Thyroid gland (tissue), 4 donors: ENCODE data around the gene SPINK1. TPM values are rescaled to one million over a fixed set of nuclear protein-coding genes. Genes with fewer than 3 reads are reported as not detected.

Source experiments
- DNase-seq, 2 donors: peaks; one replicate each; pipeline ENCODE4 v3.0.0-alpha.2; 2019
- H3K27ac ChIP-seq, 3 donors: fragments of 200-600 bp; sonication (generic); 1 replicate in 2 of 3; 2 replicates in 1 of 3; pipeline ENCODE4 v1.5.1; 2016 to 2019; ENCODE audit warnings: mild to moderate bottlenecking in 1 of 3, moderate library complexity in 1 of 3
- H3K27me3 ChIP-seq: fragments of 200-600 bp; sonication (generic); one replicate; pipeline ENCODE4 v1.5.1; 2019
- H3K36me3 ChIP-seq, 2 donors: fragments of 200-600 bp; sonication (generic); one replicate each; pipeline ENCODE4 v1.5.1; 2016 to 2019
- H3K4me1 ChIP-seq, 2 donors: fragments of 200-600 bp; sonication (generic); one replicate each; pipeline ENCODE4 v1.5.1; 2017 to 2019
- H3K4me3 ChIP-seq, 3 donors: fragments of 200-600 bp; sonication (generic); replicated peaks in 1 of 3; 1 replicate in 2 of 3; 2 replicates in 1 of 3; pipeline ENCODE4 v1.5.1; 2016; ENCODE audit warnings: mild to moderate bottlenecking in 1 of 3
- H3K9me3 ChIP-seq: fragments of 200-600 bp; sonication (generic); one replicate; pipeline ENCODE4 v1.5.1; 2017
- POLR2A ChIP-seq, 2 donors: fragments of 450-650 bp; IDR thresholded peaks; one replicate each; pipeline ENCODE4 v1.6.1; 2017; ENCODE audit warnings: antibody characterized with exemption in 2 of 2, mild to moderate bottlenecking in 2 of 2, moderate library complexity in 1 of 2
- WGBS, 2 donors: methylation state at CpG; one replicate each; pipeline ENCODE4 v1.1.5; 2017; 5-methylcytosine and 5-hydroxymethylcytosine counted together
- intact Hi-C: fragments of 100-400 bp; cut with DNase I; formaldehyde crosslinking; loops from one replicate; pipeline ENCODE4 v1.15.1; 2023
- total RNA-seq, 4 donors: library from RNA; depleted of rRNA; stranded (reverse); fragments of >200 nt; gene quantifications; one replicate each; pipeline ENCODE4 v1.2.3, GENCODE V29; 2016
- TF ChIP-seq, protein P1 (sequence below), 6 experiments: fragments of 200-600 bp in 3 of 6; fragments of 450-650 bp in 3 of 6; sonication (generic) in 3 of 6; IDR thresholded peaks; one replicate each; pipeline ENCODE4 v1.5.1; 2016 to 2019; ENCODE audit warnings: antibody characterized with exemption in 6 of 6, mild to moderate bottlenecking in 2 of 6, inconsistent platforms in 1 of 6, moderate library complexity in 1 of 6

SPINK1 gene
- total RNA-seq, 4 donors from 2014 or later: not detected

DNA sequence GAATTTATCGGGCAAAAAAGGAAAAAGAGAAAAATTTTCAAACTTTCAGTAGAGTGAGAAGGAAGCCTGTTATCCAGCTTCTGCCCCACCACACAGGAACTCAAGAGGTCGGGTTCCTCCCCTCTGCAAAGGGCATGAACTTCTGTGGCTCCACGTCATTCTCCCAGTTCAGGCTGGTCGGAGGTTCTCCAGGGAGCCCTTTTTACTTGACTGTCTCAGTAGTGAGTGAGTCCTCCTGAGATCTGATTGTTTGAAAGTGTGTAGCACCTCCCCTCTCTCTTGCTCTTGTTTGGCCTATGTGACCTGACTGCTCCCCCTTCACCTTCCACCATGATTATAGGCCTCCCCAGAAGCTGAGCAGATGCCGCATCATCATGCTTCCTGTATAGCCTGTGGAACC, 9.7 kb downstream of the SPINK1 start:
- no peak overlapping the region for H3K4me3 ChIP-seq
- intact Hi-C loops: loop anchor here (5.0 kb wide), 1 partner anchor 194 kb away; no protein-coding TSS in a partner anchor
- no peaks in the 10 kb centered on the region for H3K36me3 ChIP-seq
- H3K27me3 ChIP-seq: no peaks in the 10 kb centered on the region
- no peak overlapping the region for H3K27ac ChIP-seq
- DNase-seq: no peak
- 90% methylated on average over 5 of the region's 5 CpGs for WGBS, 2 donors
- H3K4me1 ChIP-seq: no peaks in the 10 kb centered on the region
- H3K9me3 ChIP-seq: no peaks in the 10 kb centered on the region
- TF ChIP-seq, protein P1, sequence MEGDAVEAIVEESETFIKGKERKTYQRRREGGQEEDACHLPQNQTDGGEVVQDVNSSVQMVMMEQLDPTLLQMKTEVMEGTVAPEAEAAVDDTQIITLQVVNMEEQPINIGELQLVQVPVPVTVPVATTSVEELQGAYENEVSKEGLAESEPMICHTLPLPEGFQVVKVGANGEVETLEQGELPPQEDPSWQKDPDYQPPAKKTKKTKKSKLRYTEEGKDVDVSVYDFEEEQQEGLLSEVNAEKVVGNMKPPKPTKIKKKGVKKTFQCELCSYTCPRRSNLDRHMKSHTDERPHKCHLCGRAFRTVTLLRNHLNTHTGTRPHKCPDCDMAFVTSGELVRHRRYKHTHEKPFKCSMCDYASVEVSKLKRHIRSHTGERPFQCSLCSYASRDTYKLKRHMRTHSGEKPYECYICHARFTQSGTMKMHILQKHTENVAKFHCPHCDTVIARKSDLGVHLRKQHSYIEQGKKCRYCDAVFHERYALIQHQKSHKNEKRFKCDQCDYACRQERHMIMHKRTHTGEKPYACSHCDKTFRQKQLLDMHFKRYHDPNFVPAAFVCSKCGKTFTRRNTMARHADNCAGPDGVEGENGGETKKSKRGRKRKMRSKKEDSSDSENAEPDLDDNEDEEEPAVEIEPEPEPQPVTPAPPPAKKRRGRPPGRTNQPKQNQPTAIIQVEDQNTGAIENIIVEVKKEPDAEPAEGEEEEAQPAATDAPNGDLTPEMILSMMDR (IDR thresholded peaks at IDR 0.05): no peak
- TF ChIP-seq POLR2A (IDR thresholded peaks at IDR 0.05): no peak

DNA sequence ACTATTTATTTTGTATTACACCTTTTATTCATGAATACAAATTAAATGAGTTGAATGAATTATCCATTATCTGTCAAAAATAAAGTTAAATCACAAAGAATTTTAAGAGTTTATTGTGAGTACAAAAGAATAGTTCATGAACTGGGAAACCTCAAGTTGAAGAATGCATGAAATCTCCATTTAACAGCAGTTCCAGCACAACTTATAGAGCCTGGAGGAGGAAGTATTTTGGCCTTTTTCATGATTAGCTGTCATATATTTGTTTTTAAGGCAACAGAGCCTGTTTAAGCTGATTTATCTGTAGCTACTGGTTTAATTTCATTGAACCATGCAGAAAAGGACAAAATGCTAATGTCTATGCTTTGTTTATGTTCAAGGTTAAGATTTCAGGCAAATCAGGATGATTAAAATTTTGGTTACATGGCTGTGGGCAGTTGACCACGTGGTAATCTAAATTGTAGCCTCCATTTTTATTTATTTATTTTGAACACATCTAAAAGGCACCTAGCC, 12.2 kb downstream of the SPINK1 start:
- WGBS, 2 donors: 54 to 56% methylated on average over 1 of the region's 1 CpG

GRCh38 chr5:147818290-147818689, 13.2 kb downstream of the SPINK1 start:
- WGBS, 2 donors: 71 to 77% methylated on average over 1 of the region's 1 CpG
- intact Hi-C loops: no loop called here
- no peak for DNase-seq

More for the DNA sequence above, 12.2 kb downstream of the SPINK1 start:
- H3K27ac ChIP-seq: no peak overlapping the region
- H3K9me3 ChIP-seq: no peaks in the 10 kb centered on the region
- intact Hi-C loops: no loop called here
- no peaks in the 10 kb centered on the region for H3K4me1 ChIP-seq
- DNase-seq: no peak
- no peak overlapping the region for H3K4me3 ChIP-seq
- no peaks in the 10 kb centered on the region for H3K36me3 ChIP-seq
- TF ChIP-seq, protein P1 (IDR thresholded peaks at IDR 0.05): no peak
- no peak for TF ChIP-seq POLR2A (IDR thresholded peaks at IDR 0.05)
- H3K27me3 ChIP-seq: no peaks in the 10 kb centered on the region

GRCh38 chr5:147813696-147814095, 17.8 kb downstream of the SPINK1 start:
- 79 to 85% methylated on average over 1 of the region's 1 CpG for WGBS, 2 donors
- intact Hi-C loops: no loop called here

More at GRCh38 chr5:147818290-147818689, 13.2 kb downstream of the SPINK1 start:
- Histone ChIP-seq H3K36me3 (no peaks in the 10 kb centered on the region), H3K27ac (no peak overlapping the region), H3K4me1 (no peaks in the 10 kb centered on the region), H3K27me3 (no peaks in the 10 kb centered on the region), H3K9me3 (no peaks in the 10 kb centered on the region), H3K4me3 (no peak overlapping the region)
- no peak for TF ChIP-seq POLR2A (IDR thresholded peaks at IDR 0.05)
- TF ChIP-seq, protein P1 (IDR thresholded peaks at IDR 0.05): no peak

More at GRCh38 chr5:147813696-147814095, 17.8 kb downstream of the SPINK1 start:
- Histone ChIP-seq H3K4me1 (peaks cover 0 to 5% of the 10 kb centered on the region in 2 donors), H3K27ac (no peak overlapping the region), H3K4me3 (no peak overlapping the region), H3K36me3 (no peaks in the 10 kb centered on the region), H3K27me3 (no peaks in the 10 kb centered on the region), H3K9me3 (no peaks in the 10 kb centered on the region)
- DNase-seq: no peak
- TF ChIP-seq POLR2A (IDR thresholded peaks at IDR 0.05): no peak
- TF ChIP-seq, protein P1 (IDR thresholded peaks at IDR 0.05): no peak
